ENCODE measurements around the gene FIGN.

- TF ChIP-seq EZH2 (IDR thresholded peaks at IDR 0.05; ENCODE audit: insufficient read depth, poor library complexity, severe bottlenecking) (no peak), EZH2phosphoT487 (IDR thresholded peaks at IDR 0.05; ENCODE audit: insufficient read depth, low read depth) (no peak)
Measured at GRCh38 chr2:163737190-163737439, 1.3 kb upstream of the FIGN start.
